ENCODE results near the gene PTPRD.

Gene PTPRD

GRCh38 chr9:8536845-8537244 lies 2076.0 kb downstream of the PTPRD start:
- Histone ChIP-seq H3K4me1 (ENCODE audit: control insufficient read depth, insufficient read depth, low read length) (no peaks in the 10 kb centered on the region), H3K36me3 (ENCODE audit: control insufficient read depth in 2 of 2, insufficient read depth in 1 of 2, low read length in 2 of 2) (no peaks in the 10 kb centered on the region), H3K4me3 (ENCODE audit: low read depth, low read length) (no peak overlapping the region), H3K27ac (ENCODE audit: extremely low read depth, low read depth, low read length) (no peak overlapping the region), H3K9me3 (ENCODE audit: control insufficient read depth, insufficient read depth, low read depth, low read length) (no peaks in the 10 kb centered on the region)
- TF ChIP-seq, protein P1, sequence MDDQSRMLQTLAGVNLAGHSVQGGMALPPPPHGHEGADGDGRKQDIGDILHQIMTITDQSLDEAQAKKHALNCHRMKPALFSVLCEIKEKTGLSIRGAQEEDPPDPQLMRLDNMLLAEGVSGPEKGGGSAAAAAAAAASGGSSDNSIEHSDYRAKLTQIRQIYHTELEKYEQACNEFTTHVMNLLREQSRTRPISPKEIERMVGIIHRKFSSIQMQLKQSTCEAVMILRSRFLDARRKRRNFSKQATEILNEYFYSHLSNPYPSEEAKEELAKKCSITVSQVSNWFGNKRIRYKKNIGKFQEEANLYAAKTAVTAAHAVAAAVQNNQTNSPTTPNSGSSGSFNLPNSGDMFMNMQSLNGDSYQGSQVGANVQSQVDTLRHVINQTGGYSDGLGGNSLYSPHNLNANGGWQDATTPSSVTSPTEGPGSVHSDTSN (CRISPR knock-in tag; IDR thresholded peaks at IDR 0.05), result no peak
- TF ChIP-seq ZNF558 (tag by site-specific recombination; IDR thresholded peaks at IDR 0.05), result no peak
- TF ChIP-seq ZBTB17 (tag by site-specific recombination; IDR thresholded peaks at IDR 0.05), result no peak
- no peak for TF ChIP-seq ZNF266 (tag by site-specific recombination; IDR thresholded peaks at IDR 0.05; ENCODE audit: low read depth)
- TF ChIP-seq ZNF76 (tag by site-specific recombination; IDR thresholded peaks at IDR 0.05; ENCODE audit: borderline replicate concordance, low read depth), result no peak
- POLR2A ChIA-PET, result no interaction called here
- CTCF ChIA-PET, result interaction anchor here (1.0 to 1.1 kb wide), 2 partner anchors 201 to 359 kb away, joined by 3 read pairs; no protein-coding TSS in a partner anchor

DNA sequence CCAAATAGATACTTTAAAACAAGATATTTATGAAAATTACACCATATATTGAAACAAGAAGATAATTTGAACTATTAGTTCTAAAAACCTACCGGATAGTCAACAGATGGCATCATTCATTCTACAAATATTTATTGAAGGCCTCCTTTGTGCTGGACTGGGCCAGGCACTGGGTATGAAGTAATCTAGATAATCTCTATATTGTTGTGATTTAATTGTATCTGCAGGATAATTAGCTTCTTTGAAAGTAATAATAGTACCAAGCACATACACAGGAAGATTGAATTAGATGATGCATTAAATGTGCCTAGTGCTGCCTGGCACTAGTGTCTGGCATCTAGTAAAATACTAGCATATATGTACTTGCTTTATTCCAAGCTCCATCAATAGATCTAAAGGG lies 2078.0 kb downstream of the PTPRD start:
- Histone ChIP-seq H3K9me3 (ENCODE audit: control insufficient read depth, insufficient read depth, low read depth, low read length) (no peaks in the 10 kb centered on the region), H3K4me3 (ENCODE audit: low read depth, low read length) (no peak overlapping the region), H3K27ac (ENCODE audit: extremely low read depth, low read depth, low read length) (no peak overlapping the region), H3K36me3 (ENCODE audit: control insufficient read depth in 2 of 2, insufficient read depth in 1 of 2, low read length in 2 of 2) (no peaks in the 10 kb centered on the region), H3K4me1 (ENCODE audit: control insufficient read depth, insufficient read depth, low read length) (no peaks in the 10 kb centered on the region)
- CTCF ChIA-PET, result interaction anchor here (0.6 to 0.7 kb wide), 2 partner anchors 215 to 1235 kb away, joined by 3 to 4 read pairs; no protein-coding TSS in a partner anchor
- POLR2A ChIA-PET, result no interaction called here
- TF ChIP-seq ZNF830 (tag by site-specific recombination; IDR thresholded peaks at IDR 0.05; ENCODE audit: low read depth) (no peak), ZNF404 (tag by site-specific recombination; IDR thresholded peaks at IDR 0.05) (no peak), GLIS2 (tag by site-specific recombination; IDR thresholded peaks at IDR 0.05) (no peak), TCF7L2 (IDR thresholded peaks at IDR 0.05; ENCODE audit: borderline replicate concordance, low read depth, low read length) (no peak), OVOL3 (tag by site-specific recombination; IDR thresholded peaks at IDR 0.05) (no peak), ZBTB7A (tag by site-specific recombination; IDR thresholded peaks at IDR 0.05; ENCODE audit: low read depth) (no peak), ZNF23 (tag by site-specific recombination; IDR thresholded peaks at IDR 0.05; ENCODE audit: borderline replicate concordance) (no peak), ZFP37 (tag by site-specific recombination; IDR thresholded peaks at IDR 0.05) (no peak), ZNF670 (tag by site-specific recombination; IDR thresholded peaks at IDR 0.05; ENCODE audit: low read depth) (no peak)
- TF ChIP-seq, protein P2, sequence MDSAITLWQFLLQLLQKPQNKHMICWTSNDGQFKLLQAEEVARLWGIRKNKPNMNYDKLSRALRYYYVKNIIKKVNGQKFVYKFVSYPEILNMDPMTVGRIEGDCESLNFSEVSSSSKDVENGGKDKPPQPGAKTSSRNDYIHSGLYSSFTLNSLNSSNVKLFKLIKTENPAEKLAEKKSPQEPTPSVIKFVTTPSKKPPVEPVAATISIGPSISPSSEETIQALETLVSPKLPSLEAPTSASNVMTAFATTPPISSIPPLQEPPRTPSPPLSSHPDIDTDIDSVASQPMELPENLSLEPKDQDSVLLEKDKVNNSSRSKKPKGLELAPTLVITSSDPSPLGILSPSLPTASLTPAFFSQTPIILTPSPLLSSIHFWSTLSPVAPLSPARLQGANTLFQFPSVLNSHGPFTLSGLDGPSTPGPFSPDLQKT (IDR thresholded peaks at IDR 0.05; ENCODE audit: borderline replicate concordance, low read depth, low read length), result no peak

DNA sequence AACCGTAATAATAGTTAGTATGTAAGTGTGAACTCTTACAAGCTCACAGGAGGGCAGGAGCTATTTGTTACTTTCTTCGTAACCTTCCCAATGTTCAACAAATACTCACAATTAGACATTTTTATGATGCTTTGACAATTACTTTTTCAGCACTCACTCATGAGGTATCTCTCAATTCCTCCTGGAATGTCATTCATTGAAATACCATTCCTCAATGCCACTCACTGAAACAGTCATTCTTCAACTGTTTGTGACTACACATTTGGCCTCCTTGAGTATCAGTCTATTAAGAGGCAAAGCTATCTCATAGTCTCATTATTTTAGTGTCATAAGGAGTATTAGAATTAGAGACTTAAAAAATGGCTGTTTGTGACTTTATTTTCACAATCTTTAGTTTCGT lies 2079.1 kb downstream of the PTPRD start:
- Histone ChIP-seq H3K4me1 (ENCODE audit: control insufficient read depth, insufficient read depth, low read length) (no peaks in the 10 kb centered on the region), H3K4me3 (ENCODE audit: low read depth, low read length) (no peak overlapping the region), H3K9me3 (ENCODE audit: control insufficient read depth, insufficient read depth, low read depth, low read length) (no peaks in the 10 kb centered on the region), H3K36me3 (ENCODE audit: control insufficient read depth in 2 of 2, insufficient read depth in 1 of 2, low read length in 2 of 2) (no peaks in the 10 kb centered on the region), H3K27ac (ENCODE audit: extremely low read depth, low read depth, low read length) (no peak overlapping the region)
- ChIA-PET POLR2A (no interaction called here), CTCF (no interaction called here)
- no peak for TF ChIP-seq ZNF239 (tag by site-specific recombination; IDR thresholded peaks at IDR 0.05)
- no peak for TF ChIP-seq KLF10 (tag by site-specific recombination; IDR thresholded peaks at IDR 0.05)
- TF ChIP-seq OSR2 (tag by site-specific recombination; IDR thresholded peaks at IDR 0.05), result no peak
- TF ChIP-seq ZBTB44 (tag by site-specific recombination; IDR thresholded peaks at IDR 0.05), result no peak
- TF ChIP-seq ZNF112 (tag by site-specific recombination; IDR thresholded peaks at IDR 0.05), result no peak
- TF ChIP-seq ZBTB17 (tag by site-specific recombination; IDR thresholded peaks at IDR 0.05), result no peak
- TF ChIP-seq ZNF23 (tag by site-specific recombination; IDR thresholded peaks at IDR 0.05; ENCODE audit: borderline replicate concordance), result no peak
